Measurements from ENCODE around the gene CCDC167.

Gene CCDC167

DNA sequence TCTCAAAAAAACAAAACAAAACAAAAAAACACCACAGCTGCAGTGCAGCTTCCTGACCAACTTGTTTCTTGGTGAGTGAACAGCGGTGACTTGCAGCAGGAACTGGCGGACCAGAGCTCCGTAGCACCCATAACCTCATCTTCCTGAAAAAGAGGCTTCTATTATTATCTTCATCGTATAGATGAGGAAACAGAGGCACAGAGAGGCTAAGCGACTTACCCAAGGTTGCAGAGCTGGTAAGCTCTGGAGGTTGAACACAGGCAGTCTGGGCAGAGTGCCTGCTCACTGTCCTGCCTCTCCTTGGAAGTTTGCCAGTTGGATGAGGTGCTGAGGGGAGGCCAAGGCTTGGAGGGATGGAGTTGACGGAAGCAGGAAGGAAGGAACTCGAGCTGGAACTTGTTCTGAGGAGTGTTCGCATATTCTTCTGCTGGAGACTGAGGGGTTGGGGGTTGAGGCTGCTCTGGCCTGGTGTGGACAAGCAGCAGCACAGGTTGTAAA lies 47.9 kb upstream of the CCDC167 start:
- Histone ChIP-seq H3K4me2 (ENCODE audit: low read length) (peak overlapping the region; percentile 49), H3K27me3 (ENCODE audit: control insufficient read depth, low read length) (peaks cover 70% of the 10 kb centered on the region), H3K36me3 (ENCODE audit: control insufficient read depth, low read length) (no peaks in the 10 kb centered on the region), H3K9me2 (replicated peaks; ENCODE audit: control insufficient read depth, low read length) (no peaks in the 10 kb centered on the region), H3K4me3 (ENCODE audit: low read length) (peak overlapping the region; percentile 25; the same call in 1 of the 2 replicates), H3F3A (ENCODE audit: control insufficient read depth, insufficient read depth) (no peaks in the 10 kb centered on the region), H4K20me1 (ENCODE audit: control insufficient read depth, insufficient read depth, low read depth, low read length) (no peaks in the 10 kb centered on the region), H3K4me1 (ENCODE audit: control insufficient read depth, low read length) (peaks cover 28% of the 10 kb centered on the region), H3K27ac (ENCODE audit: low read depth, low read length) (no peak overlapping the region), H3K9me3 (ENCODE audit: control insufficient read depth, insufficient read depth, low read length) (no peaks in the 10 kb centered on the region), H3K79me2 (ENCODE audit: control insufficient read depth, low read length) (no peaks in the 10 kb centered on the region)
- TF ChIP-seq CTCF (IDR thresholded peaks at IDR 0.05; ENCODE audit: low read depth, low read length, poor library complexity, severe bottlenecking) (no peak), EZH2phosphoT487 (IDR thresholded peaks at IDR 0.05; ENCODE audit: borderline replicate concordance, low read length) (no peak)

DNA sequence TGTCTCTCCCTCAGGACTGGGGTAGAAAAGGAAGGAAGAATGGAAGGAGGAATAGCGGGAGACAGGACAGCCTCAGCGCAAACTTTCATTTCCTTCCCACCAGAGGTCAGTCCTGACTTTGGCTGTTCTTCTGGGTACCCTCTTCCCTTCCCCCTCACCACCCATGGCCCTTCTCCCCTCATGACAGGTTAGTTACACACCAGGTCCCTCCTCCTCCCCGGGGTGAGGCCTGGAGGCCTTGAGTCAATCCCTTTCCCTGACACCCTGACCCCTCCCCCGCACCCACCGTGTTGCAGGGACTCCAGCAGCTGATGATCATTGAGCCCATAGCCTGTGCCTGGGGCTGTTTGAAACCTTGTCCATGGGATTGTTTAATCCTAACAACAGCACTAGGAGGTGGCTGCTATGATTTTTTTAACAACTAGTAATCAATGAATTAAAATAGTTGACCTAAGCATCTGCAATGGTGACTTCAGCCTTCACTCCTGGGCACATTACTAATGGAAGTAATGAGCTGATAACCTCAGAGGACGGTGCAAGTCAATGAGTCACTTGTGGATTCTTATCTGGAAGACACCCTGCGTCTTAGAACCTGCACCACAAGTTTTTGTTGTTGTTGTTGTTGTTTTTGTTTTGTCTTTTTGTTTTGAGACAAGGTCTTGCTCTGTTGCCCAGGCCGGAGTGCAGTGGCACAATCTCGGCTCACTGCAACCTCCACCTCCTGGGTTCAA lies 46.6 kb upstream of the CCDC167 start:
- Histone ChIP-seq H3K79me2 (ENCODE audit: control insufficient read depth, low read length) (no peaks in the 10 kb centered on the region), H3K4me1 (ENCODE audit: control insufficient read depth, low read length) (peaks cover 28% of the 10 kb centered on the region), H3K4me3 (ENCODE audit: low read length) (no peak overlapping the region), H3K4me2 (ENCODE audit: low read length) (no peak overlapping the region), H4K20me1 (ENCODE audit: control insufficient read depth, insufficient read depth, low read depth, low read length) (no peaks in the 10 kb centered on the region), H3K27ac (ENCODE audit: low read depth, low read length) (no peak overlapping the region), H3K9me3 (ENCODE audit: control insufficient read depth, insufficient read depth, low read length) (no peaks in the 10 kb centered on the region), H3K36me3 (ENCODE audit: control insufficient read depth, low read length) (no peaks in the 10 kb centered on the region), H3K9me2 (replicated peaks; ENCODE audit: control insufficient read depth, low read length) (no peaks in the 10 kb centered on the region), H3F3A (ENCODE audit: control insufficient read depth, insufficient read depth) (no peaks in the 10 kb centered on the region), H3K27me3 (ENCODE audit: control insufficient read depth, low read length) (peaks cover 69% of the 10 kb centered on the region)
- no peak for TF ChIP-seq CTCF (IDR thresholded peaks at IDR 0.05; ENCODE audit: low read depth, low read length, poor library complexity, severe bottlenecking)
- TF ChIP-seq EZH2phosphoT487 (IDR thresholded peaks at IDR 0.05; ENCODE audit: borderline replicate concordance, low read length) = no peak

DNA sequence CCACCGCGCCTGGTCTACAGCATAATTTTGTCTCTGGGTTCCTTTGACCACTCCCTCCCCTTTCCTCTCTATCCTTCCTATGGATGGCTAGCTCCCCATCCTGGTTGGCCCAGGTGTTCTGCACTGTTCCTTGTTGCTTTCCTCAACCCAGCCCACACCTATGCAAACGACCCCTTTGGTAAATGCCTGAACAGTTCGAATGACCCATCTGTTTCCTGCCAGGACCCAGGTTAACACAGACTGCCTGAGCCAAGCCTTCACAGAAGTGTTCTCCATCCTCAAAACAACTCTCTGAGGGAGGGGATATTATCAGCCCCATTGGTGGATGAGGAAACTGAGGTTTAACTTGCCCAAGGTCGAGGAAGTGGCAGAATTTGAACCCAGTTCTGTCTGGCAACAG lies 44.8 kb upstream of the CCDC167 start:
- H3K9me2 ChIP-seq (replicated peaks; ENCODE audit: control insufficient read depth, low read length) = no peaks in the 10 kb centered on the region
- H3K4me1 ChIP-seq (ENCODE audit: control insufficient read depth, low read length) = peaks cover 23% of the 10 kb centered on the region
- H3K9me3 ChIP-seq (ENCODE audit: control insufficient read depth, insufficient read depth, low read length) = no peaks in the 10 kb centered on the region
- no peaks in the 10 kb centered on the region for H3K36me3 ChIP-seq (ENCODE audit: control insufficient read depth, low read length)
- no peaks in the 10 kb centered on the region for H4K20me1 ChIP-seq (ENCODE audit: control insufficient read depth, insufficient read depth, low read depth, low read length)
- H3K27ac ChIP-seq (ENCODE audit: low read depth, low read length) = no peak overlapping the region
- no peak overlapping the region for H3K4me3 ChIP-seq (ENCODE audit: low read length)
- H3F3A ChIP-seq (ENCODE audit: control insufficient read depth, insufficient read depth) = no peaks in the 10 kb centered on the region
- TF ChIP-seq EZH2phosphoT487 (IDR thresholded peaks at IDR 0.05; ENCODE audit: borderline replicate concordance, low read length) (no peak), CTCF (IDR thresholded peaks at IDR 0.05; ENCODE audit: low read depth, low read length, poor library complexity, severe bottlenecking) (no peak)
- no peaks in the 10 kb centered on the region for H3K79me2 ChIP-seq (ENCODE audit: control insufficient read depth, low read length)
- peaks cover 57% of the 10 kb centered on the region for H3K27me3 ChIP-seq (ENCODE audit: control insufficient read depth, low read length)
- no peak overlapping the region for H3K4me2 ChIP-seq (ENCODE audit: low read length)
